Body of pancreas (tissue), 4 donors: Measurements from ENCODE around the gene RPS28. TPM values are rescaled to one million over a fixed set of nuclear protein-coding genes. Genes with fewer than 3 reads are reported as not detected.

Experiments used
- ATAC-seq: fragments of 150-250 bp; one replicate; pipeline ENCODE4 v1.9.1; 2016
- DNase-seq, 4 donors: peaks; one replicate each; pipeline ENCODE4 v3.0.0-alpha.2; 2019
- H3K27ac ChIP-seq, 4 donors: fragments of 200-600 bp; sonication (generic); 1 replicate in 3 of 4; 2 replicates in 1 of 4; pipeline versions ENCODE4 v1.5.1 to v1.6.1; 2016 to 2019; ENCODE audit warnings: mild to moderate bottlenecking in 1 of 4, mixed read lengths in 1 of 4, moderate library complexity in 1 of 4
- H3K27me3 ChIP-seq, 2 donors: fragments of 200-600 bp; sonication (generic); one replicate each; pipeline ENCODE4 v1.6.0; 2016; ENCODE audit warnings: mild to moderate bottlenecking in 1 of 2
- H3K36me3 ChIP-seq, 2 donors: fragments of 200-600 bp; sonication (generic); replicated peaks in 1 of 2; 2 replicates each; pipeline ENCODE4 v1.5.1; 2016; ENCODE audit warnings: low read depth in 2 of 2; ENCODE audit not compliant: insufficient read depth in 1 of 2
- H3K4me1 ChIP-seq: fragments of 200-600 bp; sonication (generic); one replicate; pipeline ENCODE4 v1.6.0; 2016
- H3K4me3 ChIP-seq, 2 donors: fragments of 200-600 bp; sonication (generic); 1 replicate in 1 of 2; 2 replicates in 1 of 2; pipeline ENCODE4 v1.5.1; 2016 to 2019
- H3K9me3 ChIP-seq, 3 donors: fragments of 200-600 bp; sonication (generic); 1 replicate in 2 of 3; 2 replicates in 1 of 3; pipeline ENCODE4 v1.5.1; 2016
- CTCF ChIP-seq, 7 experiments: fragments of 450-650 bp in 4 of 7; fragments of 200-600 bp in 3 of 7; sonication (generic) in 3 of 7; IDR thresholded peaks; one replicate each; pipeline ENCODE4 v1.5.1; 2016 to 2019; ENCODE audit warnings: antibody characterized with exemption in 7 of 7
- POLR2A ChIP-seq, 3 donors: fragments of 450-650 bp; IDR thresholded peaks; one replicate each; pipeline ENCODE4 v1.6.1; 2016; ENCODE audit warnings: antibody characterized with exemption in 3 of 3, mild to moderate bottlenecking in 2 of 3
- WGBS, 2 donors: methylation state at CpG; one replicate each; pipeline ENCODE4 v1.1.5; 2017; 5-methylcytosine and 5-hydroxymethylcytosine counted together
- intact Hi-C: fragments of 100-400 bp; cut with DNase I; formaldehyde crosslinking; loops from one replicate; pipeline ENCODE4 v1.15.1; 2023
- total RNA-seq, 2 donors: library from RNA; depleted of rRNA; stranded (reverse); fragments of >200 nt; gene quantifications; one replicate each; pipeline ENCODE4 v1.1.0, GENCODE V29; 2016

The RPS28 gene
- total RNA-seq, 2 donors from 2014 or later = 322 to 334 TPM

GRCh38 chr19:8366121-8366581 is 44.9 kb downstream of the RPS28 start:
- no peak overlapping the region for H3K4me3 ChIP-seq
- H3K27me3 ChIP-seq = no peaks in the 10 kb centered on the region
- ATAC-seq = no peak
- H3K27ac ChIP-seq = peak overlapping the region; percentile 72 to 94 (median 92)
- H3K4me1 ChIP-seq = peaks cover 85% of the 10 kb centered on the region
- no peaks in the 10 kb centered on the region for H3K9me3 ChIP-seq
- intact Hi-C loops = no loop called here
- WGBS, 2 donors = 88 to 92% methylated on average over 8 to 11 of the region's 11 CpGs
- H3K36me3 ChIP-seq = no peaks in the 10 kb centered on the region
- DNase-seq = peak in 3 of 4 donors; percentile 20 to 49 (median 47)
- TF ChIP-seq POLR2A (IDR thresholded peaks at IDR 0.05) (peak in 2 of 3 donors; percentile 5), CTCF (IDR thresholded peaks at IDR 0.05) (no peak)

DNA sequence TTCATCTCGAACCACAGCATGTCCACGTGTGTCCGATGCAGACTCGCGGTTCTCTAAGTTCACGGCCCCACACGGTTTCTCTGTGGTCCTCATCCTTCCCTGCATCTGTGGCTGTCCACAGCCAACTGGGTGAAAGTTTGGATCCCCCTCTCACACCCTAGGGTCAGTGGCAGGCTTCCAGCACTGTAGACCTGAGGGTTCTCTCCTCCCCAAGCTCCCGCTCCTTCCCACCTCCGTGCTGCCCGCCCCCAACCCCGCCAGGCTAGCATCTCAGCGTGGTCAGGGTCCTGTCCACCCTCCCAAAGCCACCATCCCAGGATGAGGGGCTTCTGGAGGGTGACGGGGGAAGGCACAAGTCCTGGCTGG is 45.6 kb downstream of the RPS28 start:
- ATAC-seq = peak; percentile 16
- H3K4me1 ChIP-seq = peaks cover 88% of the 10 kb centered on the region
- intact Hi-C loops = no loop called here
- WGBS, 2 donors = 29 to 39% methylated on average over 9 to 13 of the region's 13 CpGs
- no peaks in the 10 kb centered on the region for H3K9me3 ChIP-seq
- H3K27ac ChIP-seq = peak overlapping the region; percentile 72 to 94 (median 92)
- peak in 3 of 4 donors; percentile 64 to 85 (median 85) for DNase-seq
- TF ChIP-seq CTCF (IDR thresholded peaks at IDR 0.05) (no peak), POLR2A (IDR thresholded peaks at IDR 0.05) (no peak)
- H3K27me3 ChIP-seq = no peaks in the 10 kb centered on the region
- H3K4me3 ChIP-seq = no peak overlapping the region
- H3K36me3 ChIP-seq = no peaks in the 10 kb centered on the region

- H3K27me3 ChIP-seq = no peaks in the 10 kb centered on the region
- DNase-seq (peak; percentile 97 to 99 (median 98)), ATAC-seq (peak; percentile 80)
- no peak overlapping the region for H3K4me3 ChIP-seq
- peak overlapping the region; percentile 72 to 94 (median 92) for H3K27ac ChIP-seq
- intact Hi-C loops = no loop called here
- peaks cover 87% of the 10 kb centered on the region for H3K4me1 ChIP-seq
- peak; percentile 14 to 28 (median 19) for TF ChIP-seq POLR2A (IDR thresholded peaks at IDR 0.05)
- no peak for TF ChIP-seq CTCF (IDR thresholded peaks at IDR 0.05)
- H3K9me3 ChIP-seq = no peaks in the 10 kb centered on the region
- WGBS, 2 donors = 17 to 21% methylated on average over 19 to 23 of the region's 23 CpGs
- no peaks in the 10 kb centered on the region for H3K36me3 ChIP-seq
These were observed 46.2 kb downstream of the RPS28 start for GRCh38 chr19:8367327-8368001.

GRCh38 chr19:8370176-8371010 is 49.1 kb downstream of the RPS28 start:
- no peak for TF ChIP-seq CTCF (IDR thresholded peaks at IDR 0.05)
- TF ChIP-seq POLR2A (IDR thresholded peaks at IDR 0.05) = peak in 1 of 3 donors; percentile 1
- no peaks in the 10 kb centered on the region for H3K9me3 ChIP-seq
- no peaks in the 10 kb centered on the region for H3K36me3 ChIP-seq
- no peak for ATAC-seq
- no peaks in the 10 kb centered on the region for H3K27me3 ChIP-seq
- intact Hi-C loops = no loop called here
- peak overlapping the region; percentile 30 to 90 (median 59) for H3K27ac ChIP-seq
- peaks cover 92% of the 10 kb centered on the region for H3K4me1 ChIP-seq
- no peak for DNase-seq
- no peak overlapping the region for H3K4me3 ChIP-seq
- WGBS, 2 donors = 57 to 64% methylated on average over 18 to 19 of the region's 19 CpGs
